ENCODE results near the gene FBXW5.

GRCh38 chr9:136942112-136942880 is 2.2 kb downstream of the FBXW5 start:
- no peak for TF ChIP-seq CTCF (IDR thresholded peaks at IDR 0.05)
- no peak for TF ChIP-seq TCF7L2 (IDR thresholded peaks at IDR 0.05; ENCODE audit: low read depth, low read length)
- no peak for TF ChIP-seq POLR2AphosphoS5 (IDR thresholded peaks at IDR 0.05; ENCODE audit: low read depth, low read length)
